ENCODE data around the gene CHN1.

The CHN1 gene

DNA sequence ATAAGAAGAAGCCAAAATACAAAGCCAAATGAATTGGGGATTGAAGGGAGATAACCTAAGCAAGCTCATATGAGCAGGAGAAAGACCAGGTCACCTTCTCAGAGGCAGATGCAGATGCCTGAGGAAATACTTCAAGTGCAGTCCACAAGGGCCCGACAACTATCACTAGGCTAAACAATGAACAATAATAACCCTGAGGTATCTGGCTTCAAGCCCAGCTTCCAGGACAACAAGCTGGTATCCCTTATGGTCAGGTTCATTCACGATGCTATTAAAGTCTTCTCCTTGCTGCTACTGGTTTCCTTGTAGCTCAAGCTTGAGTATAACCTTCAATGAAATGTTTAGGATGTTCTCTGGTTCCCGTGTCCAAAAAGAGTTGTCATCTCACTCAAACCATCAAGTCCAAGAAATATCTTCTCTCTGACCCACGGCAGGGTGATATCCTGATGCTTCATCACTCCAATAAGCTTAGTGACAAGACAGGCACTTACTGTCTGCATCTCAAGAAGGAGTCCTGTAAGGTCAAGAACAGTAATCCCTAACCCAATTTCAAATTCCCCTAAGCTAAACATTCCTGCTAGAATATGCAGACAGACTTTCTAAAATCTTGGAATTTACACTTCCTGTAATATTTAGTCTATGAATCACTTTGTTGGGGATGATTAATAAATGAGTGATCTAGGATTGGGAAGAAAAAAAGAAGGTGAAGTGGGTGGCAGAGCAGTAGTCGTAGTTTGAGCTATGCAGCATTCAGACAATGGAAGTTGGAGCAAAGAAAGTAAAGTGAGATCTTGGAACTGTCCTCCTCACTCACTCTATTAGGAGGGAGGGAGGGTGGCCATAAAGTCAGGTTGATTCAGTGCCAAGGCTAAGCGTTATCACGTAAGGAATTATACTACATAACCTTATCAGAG lies 33.1 kb downstream of the CHN1 start:
- no peak for DNase-seq

DNA sequence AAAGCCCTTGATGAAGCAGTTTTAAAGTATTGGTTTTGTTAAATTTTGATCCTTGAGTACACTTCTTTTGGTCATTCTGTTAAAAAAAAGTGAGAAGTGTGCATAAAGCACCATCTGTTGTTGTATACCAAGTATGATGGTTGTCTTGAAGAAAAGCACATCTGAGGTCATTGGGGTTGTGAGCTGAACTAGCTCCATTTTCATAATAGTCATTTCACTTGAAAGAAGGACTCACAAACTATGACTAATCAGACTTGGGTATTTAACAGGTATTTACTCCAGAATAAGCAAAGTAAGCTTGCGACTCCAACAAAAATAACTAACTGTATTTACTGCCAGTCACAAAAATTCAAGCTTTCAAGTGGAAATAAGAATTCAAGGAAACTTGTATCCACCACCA lies 35.1 kb downstream of the CHN1 start:
- DNase-seq, result no peak

DNA sequence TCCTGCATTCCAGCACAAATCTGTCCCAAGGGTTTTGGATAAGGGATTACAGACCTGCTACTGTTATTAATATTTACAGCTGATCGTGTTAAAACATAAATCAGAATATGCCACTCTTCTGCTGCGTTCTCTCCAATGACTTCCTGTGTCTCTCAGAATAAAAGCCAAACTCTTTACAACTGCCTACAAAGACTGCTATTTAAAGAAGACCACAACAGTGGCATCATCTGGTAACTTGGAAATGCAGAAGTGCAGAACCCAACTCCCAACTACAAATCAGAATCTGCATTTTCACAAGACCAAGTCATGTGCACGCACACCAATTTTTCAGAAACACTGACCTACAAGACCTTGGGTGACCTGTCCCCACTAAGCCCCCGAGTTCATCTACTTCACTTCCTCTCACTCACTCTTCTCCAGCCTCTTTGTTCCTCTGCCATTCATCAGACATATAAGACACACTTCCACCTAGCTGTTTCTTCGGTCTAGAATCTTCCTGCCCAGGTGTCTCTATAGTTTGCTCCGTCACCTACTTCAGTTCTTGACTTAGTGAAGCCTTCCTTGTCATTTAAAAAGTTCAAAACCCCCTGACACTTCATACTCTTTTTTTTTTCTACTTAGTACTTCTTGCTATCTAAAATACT lies 36.0 kb downstream of the CHN1 start:
- DNase-seq, result no peak

DNA sequence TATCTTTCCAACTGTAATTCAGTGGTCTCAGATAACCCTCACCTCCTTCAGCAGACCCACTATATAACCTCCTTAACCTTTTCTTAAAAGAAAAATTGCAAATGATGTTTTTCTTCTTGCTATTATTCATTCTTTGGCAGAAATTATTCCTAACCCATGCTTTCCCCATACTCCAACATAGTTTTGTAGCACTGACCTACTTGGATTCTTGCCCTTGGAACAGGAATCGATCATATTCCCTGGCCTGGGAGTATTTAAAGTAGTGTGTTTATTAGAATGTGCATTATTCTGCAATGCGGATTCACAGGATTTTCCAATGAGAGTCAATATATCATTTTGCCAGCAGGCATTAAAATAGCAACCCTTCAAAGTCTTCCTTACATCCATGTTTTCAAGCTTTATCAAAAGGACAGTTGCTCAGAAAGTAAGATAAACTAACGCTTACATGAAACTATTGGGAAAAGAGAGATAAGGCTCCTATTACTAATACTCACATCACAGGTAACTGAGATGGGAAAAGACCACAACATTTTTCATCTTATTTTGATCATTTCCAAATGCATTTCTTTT lies 37.4 kb downstream of the CHN1 start:
- DNase-seq, result no peak

DNA sequence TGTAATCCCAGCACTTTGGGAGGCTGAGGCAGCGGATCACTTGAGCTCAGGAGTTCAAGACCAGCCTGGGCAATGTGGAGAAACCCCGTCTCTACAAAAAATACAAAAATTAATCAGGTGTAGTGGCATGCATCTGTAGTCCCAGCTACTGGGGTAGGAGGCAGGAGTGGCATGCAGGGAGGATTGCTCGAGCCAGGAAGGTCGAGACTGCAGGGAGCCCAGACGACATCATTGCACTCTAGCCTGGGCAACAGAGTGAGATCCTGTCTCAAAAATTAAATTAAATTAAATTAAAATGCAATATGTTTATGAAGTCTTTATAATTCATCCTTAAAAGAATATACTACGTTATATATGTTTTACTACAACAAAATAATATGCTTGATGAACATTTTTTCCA lies 38.1 kb downstream of the CHN1 start:
- DNase-seq, result no peak

DNA sequence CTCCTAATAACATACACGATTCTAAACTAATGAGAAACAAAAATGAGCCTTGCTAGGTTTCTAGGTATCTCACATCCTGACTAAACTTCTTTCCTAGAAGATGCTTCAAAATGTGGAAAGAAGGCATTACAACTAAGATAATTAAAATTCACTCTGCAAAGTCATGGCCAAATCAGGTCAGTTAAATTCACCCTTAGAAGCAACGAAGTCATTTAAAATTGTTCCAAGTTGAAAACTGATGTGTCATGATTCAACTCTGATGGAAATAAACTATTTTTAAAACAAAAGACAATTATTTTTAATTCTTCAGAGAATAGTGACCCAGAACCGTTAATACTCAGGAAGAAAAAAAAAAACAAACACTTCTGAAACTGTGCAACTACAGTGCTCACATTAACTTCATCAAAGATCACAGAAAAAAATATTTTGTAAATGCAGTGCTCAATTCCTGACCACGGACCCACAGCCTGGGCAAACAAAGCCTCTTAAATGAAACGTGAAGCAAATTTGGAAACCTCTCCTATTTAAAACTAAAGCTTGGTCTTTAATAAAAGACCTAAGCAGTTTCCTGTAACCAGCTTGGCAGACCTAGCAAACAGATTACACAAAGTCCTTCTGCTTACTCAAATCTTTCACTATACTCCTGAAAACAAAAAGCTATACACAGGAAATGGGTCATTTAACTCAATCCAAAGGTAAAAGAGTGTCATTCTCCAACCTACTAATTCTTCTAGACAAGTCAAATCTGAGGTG lies 39.0 kb downstream of the CHN1 start:
- DNase-seq, result peak in 1 of 5 donors; percentile 61

DNA sequence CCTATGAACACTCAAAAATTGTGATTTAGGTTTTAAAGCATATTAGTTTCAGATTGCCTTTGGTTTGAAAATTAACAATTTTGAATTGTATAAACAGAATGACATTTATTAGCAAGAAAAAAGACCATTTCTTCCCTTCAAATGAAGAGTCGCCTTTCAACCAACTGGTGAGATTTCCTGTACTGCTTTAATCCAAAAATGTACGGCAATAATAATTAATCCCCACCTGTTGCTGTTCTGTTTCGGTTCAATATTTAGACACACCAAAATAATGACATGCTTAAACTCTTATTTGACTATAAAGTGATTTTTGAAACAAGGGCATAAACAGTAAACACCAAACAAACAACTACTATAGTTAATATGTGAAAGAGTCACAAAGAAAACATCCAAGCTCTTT lies 39.6 kb downstream of the CHN1 start:
- DNase-seq, result no peak

DNA sequence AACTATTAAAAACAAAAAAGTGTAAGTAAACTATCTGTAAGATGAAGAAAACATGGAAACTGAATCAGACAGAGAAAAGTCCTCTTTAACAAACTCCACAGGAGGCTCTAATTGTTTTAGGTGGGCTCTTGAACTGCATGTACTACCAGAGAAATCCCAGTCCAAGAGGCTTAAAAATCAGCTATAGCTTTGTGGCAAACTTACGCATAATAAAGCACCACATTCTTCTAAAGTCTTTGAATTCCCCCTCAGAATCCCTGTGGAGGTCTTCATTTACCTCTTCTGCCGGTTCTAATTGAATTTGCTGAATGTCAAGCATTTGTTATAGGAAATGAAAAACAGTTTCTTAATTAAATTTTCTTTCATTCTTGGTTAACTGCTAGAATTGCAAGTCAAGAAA lies 40.8 kb downstream of the CHN1 start:
- DNase-seq, result no peak

DNA sequence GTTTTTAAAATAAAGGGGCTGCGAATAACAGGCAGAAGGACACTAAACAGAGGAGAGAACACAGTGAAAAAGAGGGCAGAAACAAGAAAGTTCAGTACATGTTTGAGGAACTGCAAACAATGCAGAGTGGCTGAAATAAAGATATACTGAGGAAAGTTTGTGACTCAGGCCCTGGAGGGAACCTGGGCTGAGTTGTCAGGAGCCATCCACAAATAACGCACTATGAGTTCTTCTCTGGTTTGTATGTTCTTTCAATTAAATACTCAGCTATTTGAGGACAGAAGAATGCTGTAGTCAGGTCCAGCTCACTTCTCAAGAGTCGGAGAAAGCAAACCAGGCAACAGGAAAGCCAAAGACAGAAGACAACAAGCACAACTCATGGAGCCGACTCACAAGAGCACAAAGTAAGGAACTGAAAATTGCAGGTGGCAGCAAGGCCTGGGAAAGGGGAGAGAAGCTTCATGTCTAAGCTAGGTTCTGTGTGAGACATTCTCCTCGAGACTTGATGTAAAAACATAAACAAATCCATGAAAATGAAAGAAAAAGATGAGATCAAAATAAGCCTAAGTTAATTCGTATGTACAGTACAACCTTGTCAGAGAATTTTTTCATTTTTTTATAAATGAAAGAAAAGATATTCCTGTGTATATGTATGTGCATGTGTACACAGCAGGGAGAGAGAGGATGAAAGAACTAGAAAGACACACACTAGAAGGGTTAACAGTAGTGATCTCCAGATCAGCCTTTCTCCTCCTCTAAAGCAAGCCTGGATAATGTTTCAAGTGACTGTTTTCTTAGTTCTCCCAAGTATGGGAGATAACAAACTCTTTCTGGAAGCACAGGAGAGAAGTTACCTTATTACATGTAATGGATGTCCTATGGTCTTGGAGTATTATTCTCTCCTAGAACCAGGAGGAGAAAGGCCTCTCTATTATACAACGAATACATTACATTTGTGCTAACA lies 41.5 kb downstream of the CHN1 start:
- DNase-seq, result no peak

DNA sequence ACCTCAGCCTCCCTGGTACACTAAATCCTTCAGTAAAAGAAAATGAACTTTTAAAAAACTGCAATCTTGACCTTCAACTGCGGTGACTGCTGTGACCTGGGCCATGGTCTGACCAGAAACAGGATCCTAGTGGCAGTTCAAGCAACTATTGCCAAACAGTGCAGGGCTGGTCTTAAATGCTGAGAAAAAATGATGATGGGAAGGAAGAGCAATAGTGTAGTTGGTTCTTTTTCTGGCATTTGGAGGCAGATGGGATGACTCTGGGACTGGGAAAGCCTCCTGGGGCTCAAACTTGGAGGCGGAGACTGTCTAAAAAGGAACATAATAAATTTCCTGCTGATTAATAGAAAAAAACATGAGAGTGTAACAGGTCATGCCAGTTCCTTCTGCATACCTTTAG lies 45.4 kb downstream of the CHN1 start:
- DNase-seq, result no peak

DNA sequence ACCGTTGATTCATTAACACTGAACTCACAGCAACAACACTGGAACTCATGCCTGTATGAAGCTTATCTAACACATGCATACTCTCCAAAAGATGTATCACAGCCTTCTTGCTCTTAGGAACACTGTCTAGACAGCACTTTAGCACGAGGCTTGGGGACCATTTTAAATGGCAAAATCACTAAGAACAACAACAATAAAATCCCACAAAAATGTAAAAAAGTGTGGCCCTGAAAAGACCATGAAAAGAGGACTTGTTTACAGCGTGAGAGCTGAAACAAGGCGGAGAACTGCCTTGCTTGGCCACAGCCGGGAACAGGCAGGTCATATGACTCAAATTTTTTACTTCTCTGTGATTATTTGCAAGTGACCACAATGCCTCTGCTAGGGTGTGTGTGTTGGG lies 48.1 kb downstream of the CHN1 start:
- DNase-seq, result no peak

DNA sequence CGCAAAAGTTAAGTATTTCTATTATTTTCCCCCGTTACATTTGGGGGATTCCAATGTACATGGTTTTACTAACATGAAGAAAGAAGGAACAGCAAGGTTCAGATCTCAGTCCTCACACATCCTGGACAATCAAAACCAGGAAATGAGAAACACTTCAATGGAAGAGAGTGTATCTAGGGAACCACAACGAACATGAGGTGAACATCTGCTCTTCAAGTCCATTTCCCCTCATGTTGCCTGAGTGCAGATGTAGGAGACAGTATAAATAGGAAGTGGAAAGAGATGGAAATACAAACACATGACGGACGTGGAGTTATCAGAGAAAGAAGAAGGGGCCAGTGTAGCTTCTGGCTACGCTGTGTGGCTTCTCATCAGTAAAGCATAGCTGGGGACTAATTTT lies 52.6 kb downstream of the CHN1 start:
- no peak for DNase-seq

DNA sequence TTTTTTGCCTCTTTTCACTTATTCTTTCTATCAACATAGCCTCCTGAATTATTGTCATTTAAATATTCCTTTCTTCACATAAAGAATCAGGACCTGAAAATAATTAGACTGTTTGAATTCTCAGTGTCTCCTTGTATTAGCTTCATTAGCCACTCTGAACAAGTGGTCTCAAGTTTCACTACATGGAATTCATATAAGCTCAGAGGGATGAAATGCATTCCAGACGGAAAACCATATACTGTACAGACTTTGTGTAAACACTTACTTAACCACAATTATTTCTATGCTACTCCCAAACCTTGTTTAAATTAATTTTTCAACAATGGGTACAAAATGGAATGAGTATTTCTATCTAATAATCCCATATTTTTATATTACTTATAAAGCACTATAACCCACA lies 53.4 kb downstream of the CHN1 start:
- no peak for DNase-seq

DNA sequence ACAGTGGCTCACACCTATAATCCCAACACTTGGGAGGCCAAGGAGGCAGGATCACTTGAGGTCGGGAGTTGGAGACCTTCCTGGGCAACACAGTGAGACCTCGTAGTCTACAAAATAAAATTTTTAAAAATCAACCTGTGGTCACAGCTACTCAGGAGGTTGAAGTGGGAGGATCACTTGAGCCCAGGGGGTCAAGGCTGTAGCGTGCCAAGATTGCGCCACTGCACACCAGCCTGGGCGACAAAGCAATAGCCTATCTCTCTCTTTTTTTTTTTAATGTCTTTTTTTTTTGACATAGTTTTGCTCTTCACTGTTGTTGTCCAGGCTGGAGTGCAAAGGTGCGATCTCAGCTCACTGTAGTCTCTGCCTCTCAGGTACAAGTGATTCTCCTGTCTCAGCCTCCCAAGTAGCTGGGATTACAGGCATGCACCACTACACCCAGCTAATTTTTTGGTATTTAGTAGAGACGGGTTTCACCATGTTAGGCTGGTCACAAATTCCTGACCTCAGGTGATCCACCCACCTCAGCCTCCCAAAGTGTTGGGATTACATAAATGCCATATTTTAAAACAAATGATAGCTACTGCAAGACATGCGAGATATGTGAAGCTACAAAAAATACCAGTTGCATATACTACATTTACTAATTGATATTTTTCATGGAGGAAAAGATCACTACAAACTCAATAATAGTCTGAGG lies 55.0 kb downstream of the CHN1 start:
- no peak for DNase-seq

DNA sequence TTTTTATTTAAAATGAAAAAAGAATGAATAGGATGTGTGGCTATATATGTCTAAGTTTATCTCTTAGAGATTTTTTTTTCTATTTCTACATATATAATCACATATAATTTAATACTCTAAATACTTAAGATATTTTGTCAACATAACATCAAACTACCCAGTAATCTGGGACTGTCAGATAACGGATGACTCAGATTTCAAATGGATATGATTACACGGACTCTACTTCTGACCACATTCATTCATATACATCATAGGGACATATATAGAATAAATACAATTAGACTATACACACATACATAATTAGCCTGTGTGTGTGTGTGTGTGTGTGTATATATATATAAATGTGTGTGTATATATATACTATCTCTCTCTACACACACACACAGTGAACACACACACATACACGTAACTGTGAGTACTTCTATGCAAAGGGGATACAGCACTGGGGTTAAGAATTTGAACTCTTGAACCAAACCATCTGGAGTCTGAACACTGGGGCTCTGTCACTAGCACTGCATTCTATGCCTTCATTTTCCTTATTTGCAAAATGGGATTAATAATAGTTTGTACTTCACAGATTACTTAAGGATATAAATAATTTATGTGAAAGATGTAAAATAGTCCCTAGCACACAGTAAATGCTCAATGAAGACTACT lies 59.5 kb downstream of the CHN1 start:
- no peak for DNase-seq

DNA sequence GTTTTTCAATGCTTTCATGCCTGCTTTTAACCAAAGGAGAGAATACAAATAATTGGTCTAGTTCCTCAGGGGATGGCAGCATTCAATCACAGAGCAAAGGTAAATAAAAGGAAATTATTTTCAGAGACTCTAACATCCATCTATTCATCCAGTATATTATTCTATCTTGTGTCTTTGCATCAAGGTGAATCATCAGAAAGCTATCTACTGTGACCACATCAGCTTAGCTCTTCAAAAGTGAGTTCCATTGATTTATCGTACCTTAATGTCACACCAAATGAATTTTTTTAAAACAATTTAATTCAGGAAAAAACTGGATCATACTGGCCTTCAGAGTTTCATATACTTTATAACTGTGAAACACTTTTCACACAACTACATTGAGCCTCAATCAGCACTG lies 66.1 kb downstream of the CHN1 start:
- no peak for DNase-seq

DNA sequence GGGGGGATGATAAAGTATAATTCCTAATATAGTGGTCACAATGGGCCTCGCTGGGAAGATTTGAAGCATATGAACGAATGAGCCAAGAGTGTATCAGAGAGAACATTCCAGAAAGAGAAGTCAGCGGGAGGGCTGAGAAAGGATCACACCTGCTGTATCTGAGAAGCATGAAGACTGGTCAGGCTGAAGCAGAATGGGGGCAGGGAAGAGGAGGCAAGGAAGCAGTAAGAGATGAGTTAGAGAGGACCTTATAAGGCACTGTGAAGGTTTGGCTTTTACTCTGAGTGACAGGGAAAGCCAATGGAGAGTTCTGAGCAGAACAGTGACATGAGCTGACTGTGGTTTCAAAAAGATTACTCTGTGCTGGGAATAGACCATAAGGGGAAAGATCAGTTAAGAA lies 73.5 kb downstream of the CHN1 start:
- no peak for DNase-seq

DNA sequence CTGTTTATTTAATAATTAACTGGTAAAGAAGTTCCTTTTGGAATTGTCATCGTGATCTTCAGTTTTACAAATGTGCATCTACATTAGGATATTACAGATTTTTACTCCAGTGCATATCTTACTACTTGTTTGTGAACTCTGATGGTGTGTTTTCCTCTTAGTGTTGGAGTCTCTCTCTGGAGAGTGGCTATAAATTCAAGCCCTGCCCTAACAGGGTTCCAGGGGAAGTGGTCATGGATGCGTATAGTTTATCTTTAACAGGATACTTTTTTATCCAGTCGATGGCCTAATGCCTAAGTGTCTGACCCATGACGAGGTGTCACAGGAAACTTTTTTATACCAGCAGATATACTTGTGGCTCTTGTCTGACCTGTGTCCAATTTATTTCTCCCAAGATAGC lies 75.4 kb downstream of the CHN1 start:
- DNase-seq, result no peak

DNA sequence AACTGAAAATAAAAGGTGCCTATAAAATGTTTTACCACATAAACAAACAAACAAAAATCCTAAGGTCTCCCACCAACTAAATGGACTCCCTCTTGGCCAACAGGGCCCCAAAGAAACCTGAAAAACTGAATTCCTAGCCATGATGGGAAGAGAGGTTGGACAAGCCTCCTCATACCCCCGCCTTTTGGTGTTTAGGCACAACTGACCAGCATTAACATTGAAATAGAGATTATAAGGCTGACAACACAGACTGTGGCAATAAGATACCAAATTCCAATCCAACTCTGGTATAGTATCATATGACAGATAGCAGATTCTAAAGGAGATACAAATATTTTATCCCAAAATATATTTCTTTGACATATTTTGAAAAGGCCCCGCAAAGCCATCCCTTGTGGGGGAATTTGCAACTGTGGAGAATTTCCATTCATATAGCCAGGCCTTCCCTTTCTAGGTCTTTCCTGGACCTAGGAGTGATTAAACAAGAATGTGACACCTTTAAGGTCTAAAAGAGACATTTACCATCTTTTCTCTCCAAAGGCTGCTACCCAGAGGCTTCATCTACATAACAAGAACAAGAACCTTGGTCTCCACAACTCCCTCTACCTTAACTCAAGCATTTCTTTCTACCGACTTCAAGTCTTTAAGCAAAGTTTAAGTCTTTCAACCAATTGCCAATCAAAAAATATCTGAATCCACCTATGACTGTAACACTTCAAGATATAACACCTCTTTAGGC lies 80.0 kb downstream of the CHN1 start:
- no peak for DNase-seq

DNA sequence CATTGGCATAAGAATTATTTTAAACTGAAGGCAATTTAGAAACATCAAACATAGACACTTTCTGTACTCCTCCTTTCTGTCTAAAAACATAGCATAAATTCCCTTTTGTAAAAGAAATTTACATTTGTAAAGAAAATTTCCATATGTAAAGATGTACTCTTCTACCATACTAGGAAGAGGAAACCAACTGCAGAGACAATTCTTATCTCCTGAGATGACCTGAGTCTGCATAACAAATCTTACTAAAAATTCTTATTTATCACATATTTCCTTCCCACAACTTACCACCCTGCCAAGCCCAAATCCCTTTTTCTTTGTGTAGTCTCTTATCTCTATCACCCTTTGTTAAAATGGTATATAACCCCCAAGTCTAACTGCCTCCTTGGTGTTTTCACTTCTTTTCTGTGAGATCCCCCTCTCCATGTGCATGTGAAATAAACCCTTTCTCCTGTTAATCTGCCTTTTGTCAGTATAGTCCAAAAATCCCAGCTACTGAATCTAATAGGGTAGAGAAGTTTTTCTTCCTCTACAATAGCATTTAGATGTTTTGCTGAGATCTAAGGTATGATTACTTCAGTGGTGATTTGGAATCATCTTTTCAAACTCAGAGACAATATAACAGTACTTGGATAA lies 81.0 kb downstream of the CHN1 start:
- no peak for DNase-seq
